Tibial nerve (tissue), 4 donors: ENCODE results near the gene TYRP1. TPM values are rescaled to one million over a fixed set of nuclear protein-coding genes. Genes with fewer than 3 reads are reported as not detected.

Experiments
- DNase-seq, 2 donors: peaks; one replicate each; pipeline ENCODE4 v3.0.0-alpha.2; 2019; ENCODE audit warnings: low spot score in 2 of 2
- H3K27ac ChIP-seq, 4 donors: fragments of 200-600 bp; sonication (generic) in 3 of 4; one replicate each; pipeline ENCODE4 v1.5.1; 2017 to 2019; ENCODE audit warnings: mild to moderate bottlenecking in 1 of 4
- H3K27me3 ChIP-seq, 2 donors: fragments of 200-600 bp; sonication (generic) in 1 of 2; one replicate each; pipeline versions ENCODE4 v1.5.1 to v1.6.0; 2017 to 2019
- H3K36me3 ChIP-seq, 3 donors: fragments of 200-600 bp; sonication (generic); one replicate each; pipeline ENCODE4 v1.5.1; 2018 to 2019
- H3K4me1 ChIP-seq, 4 donors: fragments of 200-600 bp; sonication (generic) in 3 of 4; one replicate each; pipeline ENCODE4 v1.5.1; 2017 to 2019
- H3K4me3 ChIP-seq, 4 donors: fragments of 200-600 bp; sonication (generic) in 3 of 4; one replicate each; pipeline ENCODE4 v1.5.1; 2017 to 2019; ENCODE audit warnings: mild to moderate bottlenecking in 1 of 4, moderate library complexity in 1 of 4
- H3K9me3 ChIP-seq, 4 donors: fragments of 200-600 bp; sonication (generic) in 3 of 4; one replicate each; pipeline ENCODE4 v1.5.1; 2017 to 2019
- CTCF ChIP-seq, 5 experiments: fragments of 200-600 bp in 3 of 5; fragments of 450-650 bp in 2 of 5; sonication (generic) in 3 of 5; IDR thresholded peaks; one replicate each; pipeline ENCODE4 v1.5.1; 2016 to 2019; ENCODE audit warnings: antibody characterized with exemption in 5 of 5, mild to moderate bottlenecking in 3 of 5, moderate library complexity in 2 of 5
- EP300 ChIP-seq, 2 donors: sonication (generic); formaldehyde crosslinking; IDR thresholded peaks; one replicate each; pipeline ENCODE4 v1.6.1; 2017; ENCODE audit warnings: antibody characterized with exemption in 2 of 2, mild to moderate bottlenecking in 1 of 2
- POLR2A ChIP-seq, 2 donors: fragments of 450-650 bp; IDR thresholded peaks; one replicate each; pipeline ENCODE4 v1.6.1; 2017; ENCODE audit warnings: antibody characterized with exemption in 2 of 2, mild to moderate bottlenecking in 2 of 2, moderate library complexity in 2 of 2
- WGBS, 2 donors: methylation state at CpG; one replicate each; pipeline ENCODE4 v1.1.5; 2018; 5-methylcytosine and 5-hydroxymethylcytosine counted together
- total RNA-seq, 4 donors: library from RNA; depleted of rRNA; stranded (reverse); fragments of >200 nt; gene quantifications; one replicate each; pipeline ENCODE4 v1.1.0, GENCODE V29; 2016

TYRP1 gene
- total RNA-seq, 4 donors from 2014 or later = not detected

- Histone ChIP-seq H3K9me3 (no peaks in the 10 kb centered on the region), H3K36me3 (no peaks in the 10 kb centered on the region), H3K27ac (no peak overlapping the region), H3K4me3 (no peak overlapping the region), H3K27me3 (no peaks in the 10 kb centered on the region), H3K4me1 (no peaks in the 10 kb centered on the region)
- no peak for DNase-seq
- no peak for TF ChIP-seq POLR2A (IDR thresholded peaks at IDR 0.05)
- TF ChIP-seq EP300 (IDR thresholded peaks at IDR 0.05) = no peak
- TF ChIP-seq CTCF (IDR thresholded peaks at IDR 0.05) = no peak
- WGBS, 2 donors = 43 to 49% methylated on average over 3 of the region's 3 CpGs
These were observed 12.4 kb upstream of the TYRP1 start for GRCh38 chr9:12680757-12681156.

GRCh38 chr9:12681620-12682019 is 11.6 kb upstream of the TYRP1 start:
- Histone ChIP-seq H3K27me3 (no peaks in the 10 kb centered on the region), H3K9me3 (no peaks in the 10 kb centered on the region), H3K27ac (no peak overlapping the region), H3K4me3 (no peak overlapping the region), H3K36me3 (no peaks in the 10 kb centered on the region), H3K4me1 (no peaks in the 10 kb centered on the region)
- no peak for TF ChIP-seq EP300 (IDR thresholded peaks at IDR 0.05)
- TF ChIP-seq POLR2A (IDR thresholded peaks at IDR 0.05) = no peak
- TF ChIP-seq CTCF (IDR thresholded peaks at IDR 0.05) = no peak
- DNase-seq = no peak

GRCh38 chr9:12684974-12685373 is 8.2 kb upstream of the TYRP1 start:
- no peaks in the 10 kb centered on the region for H3K27me3 ChIP-seq
- H3K36me3 ChIP-seq = no peaks in the 10 kb centered on the region
- TF ChIP-seq EP300 (IDR thresholded peaks at IDR 0.05) (no peak), POLR2A (IDR thresholded peaks at IDR 0.05) (no peak), CTCF (IDR thresholded peaks at IDR 0.05) (no peak)
- WGBS, 2 donors = 75 to 88% methylated on average over 1 of the region's 1 CpG
- H3K27ac ChIP-seq = no peak overlapping the region
- H3K4me1 ChIP-seq = no peaks in the 10 kb centered on the region
- no peak overlapping the region for H3K4me3 ChIP-seq
- no peak for DNase-seq
- H3K9me3 ChIP-seq = no peaks in the 10 kb centered on the region

- no peaks in the 10 kb centered on the region for H3K9me3 ChIP-seq
- H3K4me3 ChIP-seq = no peak overlapping the region
- DNase-seq = no peak
- no peak overlapping the region for H3K27ac ChIP-seq
- H3K36me3 ChIP-seq = no peaks in the 10 kb centered on the region
- 74 to 78% methylated on average over 1 of the region's 1 CpG for WGBS, 2 donors
- H3K4me1 ChIP-seq = no peaks in the 10 kb centered on the region
- no peak for TF ChIP-seq POLR2A (IDR thresholded peaks at IDR 0.05)
- TF ChIP-seq CTCF (IDR thresholded peaks at IDR 0.05) = no peak
- TF ChIP-seq EP300 (IDR thresholded peaks at IDR 0.05) = no peak
- H3K27me3 ChIP-seq = no peaks in the 10 kb centered on the region
These were observed 4.0 kb upstream of the TYRP1 start for GRCh38 chr9:12689233-12689632.

- Histone ChIP-seq H3K9me3 (no peaks in the 10 kb centered on the region), H3K4me3 (no peak overlapping the region), H3K4me1 (peaks cover 0 to 14% (median 0%) of the 10 kb centered on the region in 4 donors), H3K27me3 (no peaks in the 10 kb centered on the region), H3K27ac (no peak overlapping the region), H3K36me3 (no peaks in the 10 kb centered on the region)
- no peak for TF ChIP-seq EP300 (IDR thresholded peaks at IDR 0.05)
- no peak for TF ChIP-seq POLR2A (IDR thresholded peaks at IDR 0.05)
- no peak for TF ChIP-seq CTCF (IDR thresholded peaks at IDR 0.05)
- 97 to 98% methylated on average over 8 of the region's 8 CpGs for WGBS, 2 donors
- DNase-seq = no peak
These were observed 828 bp downstream of the TYRP1 start for GRCh38 chr9:12694013-12694412.
